HepG2 (cell line): ENCODE results near the gene NDRG2. TPM values are rescaled to one million over a fixed set of nuclear protein-coding genes. Genes with fewer than 3 reads are reported as not detected.

Experiments
- BCL3 ChIP-seq: sonication (generic); formaldehyde crosslinking; IDR thresholded peaks from 2 replicates; pipeline ENCODE4 v1.5.1; 2020; ENCODE audit warnings: mild to moderate bottlenecking, missing genetic modification reagents, moderate library complexity
- CSRNP2 ChIP-seq: sonication (generic); formaldehyde crosslinking; conservative IDR thresholded peaks from 2 replicates; pipeline ENCODE4 v1.8.0; 2022; ENCODE audit warnings: low read depth, missing genetic modification reagents
- ELF4 ChIP-seq: sonication (generic); formaldehyde crosslinking; IDR thresholded peaks from 2 replicates; pipeline ENCODE4 v1.5.0; 2020; ENCODE audit warnings: missing genetic modification reagents, mild to moderate bottlenecking, moderate library complexity, borderline replicate concordance
- EP300 ChIP-seq, 3 experiments: sonication (generic) in 1 of 3; formaldehyde crosslinking in 1 of 3; IDR thresholded peaks; 2 replicates each; pipeline versions ENCODE4 v1.5.1 to v1.6.1; 2011 to 2020; ENCODE audit warnings: low read depth in 2 of 3, low read length in 2 of 3, borderline replicate concordance in 1 of 3, improper control_type of control experiment in 1 of 3, mild to moderate bottlenecking in 1 of 3, missing genetic modification reagents in 1 of 3, moderate library complexity in 1 of 3
- GMEB1 ChIP-seq: sonication (generic); formaldehyde crosslinking; IDR thresholded peaks from 2 replicates; pipeline ENCODE4 v1.5.1; 2020; ENCODE audit warnings: missing genetic modification reagents, mild to moderate bottlenecking, borderline replicate concordance
- KDM5A ChIP-seq: fragments of 200-600 bp; sonication (generic); IDR thresholded peaks from 2 replicates; pipeline ENCODE4 v1.7.0; 2018; ENCODE audit warnings: antibody characterized with exemption, mild to moderate bottlenecking, low read length, borderline replicate concordance
- LBX2 ChIP-seq: sonication (generic); formaldehyde crosslinking; IDR thresholded peaks from 2 replicates; pipeline ENCODE4 v1.5.0; 2020; ENCODE audit warnings: missing genetic modification reagents, mild to moderate bottlenecking, borderline replicate concordance
- MATR3 ChIP-seq: sonication (generic); formaldehyde crosslinking; IDR thresholded peaks from 2 replicates; pipeline ENCODE4 v1.4.0; 2020; ENCODE audit warnings: missing genetic modification reagents
- NR2F6 ChIP-seq, 2 experiments: IDR thresholded peaks; 2 replicates each; pipeline ENCODE4 v1.6.1; 2016; ENCODE audit warnings: antibody characterized with exemption in 1 of 2, mild to moderate bottlenecking in 1 of 2
- PHF8 ChIP-seq: sonication (generic); formaldehyde crosslinking; IDR thresholded peaks from 2 replicates; pipeline ENCODE4 v1.5.0; 2020; ENCODE audit warnings: missing genetic modification reagents
- REST ChIP-seq, 2 experiments: IDR thresholded peaks; 2 replicates each; pipeline ENCODE4 v1.6.1; 2011 to 2012; ENCODE audit warnings: low read length in 2 of 2, borderline replicate concordance in 1 of 2, low read depth in 1 of 2, mild to moderate bottlenecking in 1 of 2, moderate library complexity in 1 of 2
- SIX4 ChIP-seq: sonication (generic); formaldehyde crosslinking; IDR thresholded peaks from 2 replicates; pipeline ENCODE4 v1.4.0; 2020; ENCODE audit warnings: missing genetic modification reagents
- ZBTB21 ChIP-seq: sonication (generic); formaldehyde crosslinking; IDR thresholded peaks from 2 replicates; pipeline ENCODE4 v1.4.0; 2020; ENCODE audit warnings: missing genetic modification reagents
- ZNF432 ChIP-seq: sonication (generic); formaldehyde crosslinking; IDR thresholded peaks from 2 replicates; pipeline ENCODE4 v1.5.0; 2020; ENCODE audit warnings: missing genetic modification reagents, mild to moderate bottlenecking, borderline replicate concordance
- ZNF747 ChIP-seq: sonication (generic); formaldehyde crosslinking; IDR thresholded peaks from 2 replicates; pipeline ENCODE4 v1.8.1; 2023; ENCODE audit warnings: missing genetic modification reagents, mild to moderate bottlenecking, borderline replicate concordance
- polyA plus RNA-seq, 8 experiments: library from polyadenylated mRNA; depleted of rRNA in 3 of 8; stranded (reverse) in 7 of 8; unstranded in 1 of 8; fragments of >200 nt; fragmentation: Illumina TruSeq in 4 of 8; extraction: Trizol in 4 of 8; gene quantifications; 2 replicates each; pipeline versions ENCODE4 v1.2.1 to v1.2.3, GENCODE V29; 2011 to 2016; ENCODE audit warnings: low read depth in 4 of 8, missing spikeins in 1 of 8, mixed read lengths in 1 of 8; ENCODE audit not compliant: insufficient read depth in 1 of 8
- total RNA-seq, 5 experiments: library from RNA; depleted of rRNA; stranded (reverse); fragments of >200 nt; fragmentation: Illumina TruSeq; extraction: Trizol; gene quantifications; 2 replicates each; pipeline ENCODE4 v1.2.3, GENCODE V29; 2016; ENCODE audit warnings: low read depth in 1 of 5

NDRG2 gene
- total and polyA plus RNA-seq, 2 of the 13 experiments (the other 11 are each of a cell fraction or from before 2014, with no cell fraction given): 27.2 to 189 TPM

- TF ChIP-seq REST (IDR thresholded peaks at IDR 0.05; ENCODE audit: borderline replicate concordance in 1 of 2, low read depth in 1 of 2, low read length in 2 of 2): 0 out of 4 replicates have a peak, but pooled peaks of 1 of the 2 experiments have one; percentile 14
- TF ChIP-seq GMEB1 (CRISPR knock-in tag): peak; percentile 70; the same call in 1 of the 2 replicates
- peak; percentile 65; the same call in 1 of the 2 replicates for TF ChIP-seq ZNF747 (CRISPR knock-in tag)
- no peak for TF ChIP-seq LBX2
- no peak for TF ChIP-seq NR2F6 (IDR thresholded peaks at IDR 0.05)
- TF ChIP-seq NR2F6 (CRISPR knock-in tag; IDR thresholded peaks at IDR 0.05): peak; percentile 46; the same call in 1 of the 2 replicates
- TF ChIP-seq MATR3 (CRISPR knock-in tag): no peak
- no peak; the same call in 1 of the 2 replicates for TF ChIP-seq ELF4 (CRISPR knock-in tag)
- peak; percentile 95 for TF ChIP-seq PHF8 (CRISPR knock-in tag)
- TF ChIP-seq KDM5A: peak; percentile 97
- TF ChIP-seq SIX4 (CRISPR knock-in tag): no peak
- no peak for TF ChIP-seq EP300 (IDR thresholded peaks at IDR 0.05; ENCODE audit: low read depth in 2 of 2, low read length in 2 of 2)
- no peak for TF ChIP-seq EP300 (CRISPR knock-in tag; IDR thresholded peaks at IDR 0.05; ENCODE audit: borderline replicate concordance)
- no peak for TF ChIP-seq CSRNP2 (CRISPR knock-in tag)
- TF ChIP-seq ZNF432 (CRISPR knock-in tag): no peak
- TF ChIP-seq BCL3: no peak; the same call in 1 of the 2 replicates
- TF ChIP-seq ZBTB21: peak; percentile 39; the same call in 1 of the 2 replicates
These were observed 34.9 kb downstream of the NDRG2 start, which contains the start of gene METTL17 (continued) for GRCh38 chr14:20989787-20990600.
